Lower leg skin (tissue), 3 donors: ENCODE data around the gene KCNH5.

ENCODE experiments used
- CTCF ChIP-seq, 3 donors: fragments of 450-650 bp; IDR thresholded peaks; one replicate each; pipeline ENCODE4 v1.5.1; 2016; ENCODE audit warnings: antibody characterized with exemption in 3 of 3, mild to moderate bottlenecking in 3 of 3, moderate library complexity in 2 of 3
- POLR2A ChIP-seq, 2 donors: fragments of 450-650 bp; IDR thresholded peaks; one replicate each; pipeline ENCODE4 v1.6.1; 2016 to 2017; ENCODE audit warnings: antibody characterized with exemption in 2 of 2, mild to moderate bottlenecking in 1 of 2, moderate library complexity in 1 of 2

GRCh38 chr14:62864588-62864987 is 180.7 kb downstream of the KCNH5 start:
- TF ChIP-seq POLR2A (IDR thresholded peaks at IDR 0.05): no peak
- TF ChIP-seq CTCF (IDR thresholded peaks at IDR 0.05): no peak
